Spinal cord (tissue), 10 donors: ENCODE data around the gene INTS15. TPM values are rescaled to one million over a fixed set of nuclear protein-coding genes. Genes with fewer than 3 reads are reported as not detected.

Experiments used
- DNase-seq, 6 donors: peaks; one replicate each; pipeline versions ENCODE4 v3.0.0 to v3.0.0-alpha.2; 2013 to 2015; ENCODE audit warnings: low spot score in 6 of 6, low read depth in 4 of 6
- H3K27ac ChIP-seq: one replicate; pipeline ENCODE4 v1.5.1; 2013; ENCODE audit warnings: low read depth, low read length, control low read depth
- H3K27me3 ChIP-seq: one replicate; pipeline ENCODE4 v1.6.1; 2013; ENCODE audit warnings: low read length; ENCODE audit not compliant: control insufficient read depth, insufficient read depth
- H3K36me3 ChIP-seq: one replicate; pipeline ENCODE4 v1.6.1; 2013; ENCODE audit warnings: low read length; ENCODE audit not compliant: control insufficient read depth, insufficient read depth
- H3K4me1 ChIP-seq: one replicate; pipeline ENCODE4 v1.6.1; 2013; ENCODE audit warnings: low read length; ENCODE audit not compliant: control insufficient read depth, insufficient read depth
- H3K4me3 ChIP-seq: one replicate; pipeline ENCODE4 v1.5.1; 2013; ENCODE audit warnings: low read depth, low read length, control low read depth
- H3K9me3 ChIP-seq: one replicate; pipeline ENCODE4 v1.6.1; 2013; ENCODE audit warnings: low read length; ENCODE audit not compliant: control insufficient read depth, insufficient read depth
- WGBS: methylation state at CpG from one replicate; pipeline ENCODE4 v1.1.5; 2013; ENCODE audit warnings: missing lambda C conversion rate; ENCODE audit not compliant: insufficient coverage; 5-methylcytosine and 5-hydroxymethylcytosine counted together
- polyA plus RNA-seq, 2 donors: library from polyadenylated mRNA; unstranded; fragments of 120-200 nt; gene quantifications; one replicate each; pipeline ENCODE4 v1.2.1, GENCODE V29; 2013; ENCODE audit not compliant: insufficient read length in 2 of 2
- total RNA-seq, 2 donors: library from RNA; depleted of rRNA in 1 of 2; stranded (reverse); fragments of 120-200 nt in 1 of 2; fragments of >200 nt in 1 of 2; gene quantifications; one replicate each; pipeline versions ENCODE4 v1.2.3 to v1.2.4, GENCODE V29; 2013 to 2014
- donor health status: healthy.

The INTS15 gene
- total and polyA plus RNA-seq, 4 donors: 14.0 to 57.0 (median 37.1) TPM

GRCh38 chr7:6614953-6615722 is 25.3 kb downstream of the INTS15 start, which contains the start of gene ZNF853:
Gene ZNF853 (plus strand): TSS chr7:6615610. CDS start chr7:6616175, 565 bp downstream.
- H3K27me3 ChIP-seq: no peaks in the 10 kb centered on the region
- peak within 1 kb of the TSS; percentile 65 for H3K4me3 ChIP-seq
- no peaks in the 10 kb centered on the region for H3K9me3 ChIP-seq
- peak in 4 of 6 donors; percentile 13 to 74 (median 50) for DNase-seq
- H3K27ac ChIP-seq: no peak within 1 kb of the TSS
- under 1% methylated on average over 90 of the region's 91 CpGs for WGBS
- H3K36me3 ChIP-seq: peaks cover 34% of the 10 kb centered on the region
- H3K4me1 ChIP-seq: peaks cover 20% of the 10 kb centered on the region

DNA sequence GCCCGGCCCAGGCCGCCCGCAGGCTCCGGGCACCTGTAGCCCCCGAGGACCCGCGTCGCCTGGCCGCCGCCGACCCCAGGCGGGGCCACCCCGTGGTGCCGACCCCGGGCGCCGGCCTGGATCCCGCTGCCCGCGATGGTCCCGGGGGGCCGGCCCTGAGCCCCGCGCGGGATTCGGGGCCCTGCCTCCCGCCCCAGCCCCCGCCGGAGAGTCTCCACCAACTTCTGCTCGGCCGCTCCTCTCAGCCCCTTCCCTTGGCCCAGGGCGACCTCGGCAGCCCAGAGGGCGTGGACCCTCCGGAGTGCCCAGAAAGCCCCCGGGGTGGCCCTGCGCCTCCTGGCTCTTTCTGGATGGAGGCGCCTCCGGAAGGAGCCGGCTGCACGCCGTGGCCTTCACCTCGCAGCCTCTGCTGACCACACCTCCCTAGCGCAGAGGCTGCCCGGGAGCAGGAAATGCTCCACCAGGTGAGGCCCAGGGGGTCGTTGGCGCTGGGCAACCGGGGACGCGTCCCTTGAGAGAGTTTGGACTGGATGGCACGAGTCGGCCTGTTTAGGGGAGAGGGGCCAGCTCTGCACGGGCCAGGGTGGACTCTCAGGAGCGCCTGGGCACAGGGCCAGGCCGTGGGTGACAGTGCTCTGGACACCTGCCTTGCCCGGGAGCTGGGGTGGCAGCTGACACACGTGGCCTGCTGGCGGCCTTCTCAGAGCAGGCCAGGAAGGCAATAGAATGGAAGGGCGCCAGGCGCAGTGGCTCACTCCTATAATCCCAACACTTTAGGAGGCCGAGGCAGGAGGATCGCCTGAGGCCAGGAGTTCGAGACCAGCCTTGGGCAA is 26.1 kb downstream of the INTS15 start:
- DNase-seq: peak in 1 of 6 donors; percentile 22

GRCh38 chr7:6616854-6617643 is 27.2 kb downstream of the INTS15 start:
- Histone ChIP-seq H3K4me3 (no peak overlapping the region), H3K9me3 (no peaks in the 10 kb centered on the region), H3K27ac (no peak overlapping the region), H3K27me3 (no peaks in the 10 kb centered on the region), H3K36me3 (peaks cover 50% of the 10 kb centered on the region), H3K4me1 (peaks cover 20% of the 10 kb centered on the region)
- 94% methylated on average over 20 of the region's 20 CpGs for WGBS
- DNase-seq: no peak

More for the DNA sequence above, 26.1 kb downstream of the INTS15 start:
- peaks cover 42% of the 10 kb centered on the region for H3K36me3 ChIP-seq
- peak overlapping the region; percentile 65 for H3K4me3 ChIP-seq
- H3K4me1 ChIP-seq: peaks cover 20% of the 10 kb centered on the region
- no peaks in the 10 kb centered on the region for H3K27me3 ChIP-seq
- no peak overlapping the region for H3K27ac ChIP-seq
- 2% methylated on average over 55 of the region's 63 CpGs for WGBS
- H3K9me3 ChIP-seq: no peaks in the 10 kb centered on the region

DNA sequence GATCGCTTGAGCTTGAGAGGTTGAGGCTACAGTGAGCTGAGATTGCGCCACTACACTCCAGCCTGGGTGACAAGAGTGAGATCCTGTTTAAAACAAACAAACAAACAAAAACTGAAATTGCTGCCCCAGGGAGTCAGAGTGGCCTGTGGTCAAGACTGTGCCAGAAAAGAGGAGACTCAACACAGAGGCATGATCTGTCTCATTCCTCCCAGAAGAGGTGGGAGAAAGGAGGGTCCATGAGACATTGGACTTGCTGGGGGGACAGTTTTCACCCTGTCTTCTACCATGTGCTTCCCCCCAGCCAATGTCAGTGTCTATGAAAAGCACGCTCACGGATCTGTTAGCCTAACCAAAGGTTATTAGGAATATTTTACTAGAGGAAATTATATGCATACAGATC is 28.8 kb downstream of the INTS15 start:
- no peaks in the 10 kb centered on the region for H3K9me3 ChIP-seq
- H3K27me3 ChIP-seq: no peaks in the 10 kb centered on the region
- no peak for DNase-seq
- peaks cover 20% of the 10 kb centered on the region for H3K4me1 ChIP-seq
- no peak overlapping the region for H3K4me3 ChIP-seq
- WGBS: no CpG with 5 or more reads among the region's 4 CpGs
- H3K27ac ChIP-seq: no peak overlapping the region
- H3K36me3 ChIP-seq: peaks cover 65% of the 10 kb centered on the region

DNA sequence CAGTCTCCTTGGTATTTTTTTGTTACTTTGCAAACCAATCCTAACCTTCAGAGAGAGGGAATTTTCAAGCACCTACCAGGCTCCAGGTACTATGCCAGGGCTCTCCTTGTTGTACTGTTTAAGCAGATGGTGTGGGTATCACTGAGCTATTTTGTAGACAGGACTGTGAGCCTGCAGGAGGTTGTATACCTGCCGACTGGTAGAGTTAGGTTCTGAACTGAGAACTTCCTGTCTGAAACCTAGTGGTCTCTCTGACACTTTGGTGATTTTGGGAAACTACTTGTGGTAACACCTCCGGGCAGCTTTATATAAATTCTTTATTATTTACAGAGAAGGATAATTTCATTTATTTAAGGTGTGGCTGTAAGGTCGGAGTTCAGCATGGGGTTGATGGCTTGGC is 30.1 kb downstream of the INTS15 start:
- H3K4me1 ChIP-seq: peaks cover 16% of the 10 kb centered on the region
- DNase-seq: no peak
- H3K36me3 ChIP-seq: peaks cover 75% of the 10 kb centered on the region
- H3K4me3 ChIP-seq: no peak overlapping the region
- H3K27me3 ChIP-seq: no peaks in the 10 kb centered on the region
- no peaks in the 10 kb centered on the region for H3K9me3 ChIP-seq
- no peak overlapping the region for H3K27ac ChIP-seq
- WGBS: 100% methylated on average over 1 of the region's 3 CpGs

GRCh38 chr7:6621195-6622133 is 31.6 kb downstream of the INTS15 start:
- Histone ChIP-seq H3K4me3 (no peak overlapping the region), H3K27me3 (no peaks in the 10 kb centered on the region), H3K9me3 (no peaks in the 10 kb centered on the region), H3K27ac (no peak overlapping the region), H3K36me3 (peaks cover 90% of the 10 kb centered on the region), H3K4me1 (peaks cover 7% of the 10 kb centered on the region)
- no peak for DNase-seq
- whole genome bisulfite sequencing: 89% methylated on average over 20 of the region's 20 CpGs

DNA sequence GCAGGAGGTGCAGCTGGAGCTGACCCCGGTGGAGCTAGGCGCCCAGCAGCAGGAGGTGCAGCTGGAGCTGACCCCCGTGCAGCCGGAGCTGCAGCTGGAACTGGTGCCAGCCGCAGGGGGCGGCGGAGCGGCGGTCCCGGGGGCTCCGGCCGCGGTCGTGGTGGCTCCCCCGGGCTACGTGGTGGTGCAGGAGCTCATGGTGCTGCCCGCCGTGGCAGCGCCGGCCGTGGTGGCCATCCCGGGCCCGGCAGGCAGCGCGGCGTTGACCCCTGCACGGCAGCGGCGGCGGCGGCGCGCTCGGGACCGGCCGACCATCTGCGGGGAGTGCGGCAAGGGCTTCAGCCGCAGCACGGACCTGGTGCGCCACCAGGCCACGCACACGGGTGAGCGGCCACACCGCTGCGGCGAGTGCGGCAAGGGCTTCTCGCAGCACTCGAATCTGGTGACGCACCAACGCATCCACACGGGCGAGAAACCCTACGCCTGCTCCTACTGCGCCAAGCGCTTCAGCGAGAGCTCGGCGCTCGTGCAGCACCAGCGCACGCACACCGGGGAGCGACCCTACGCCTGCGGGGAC is 32.4 kb downstream of the INTS15 start:
- peaks cover 86% of the 10 kb centered on the region for H3K36me3 ChIP-seq
- H3K27me3 ChIP-seq: no peaks in the 10 kb centered on the region
- no peaks in the 10 kb centered on the region for H3K4me1 ChIP-seq
- no peak overlapping the region for H3K27ac ChIP-seq
- DNase-seq: no peak
- H3K9me3 ChIP-seq: no peaks in the 10 kb centered on the region
- no peak overlapping the region for H3K4me3 ChIP-seq
- WGBS: 86% methylated on average over 60 of the region's 67 CpGs

- no peaks in the 10 kb centered on the region for H3K27me3 ChIP-seq
- H3K36me3 ChIP-seq: peaks cover 77% of the 10 kb centered on the region
- H3K4me1 ChIP-seq: peaks cover 6% of the 10 kb centered on the region
- WGBS: 86% methylated on average over 9 of the region's 15 CpGs
- no peak for DNase-seq
- no peak overlapping the region for H3K4me3 ChIP-seq
- H3K27ac ChIP-seq: no peak overlapping the region
- H3K9me3 ChIP-seq: no peaks in the 10 kb centered on the region
Observed at GRCh38 chr7:6623589-6624245, 33.9 kb downstream of the INTS15 start.
